ENCODE data around the gene CEP104.

- no peak for TF ChIP-seq EZH2 (IDR thresholded peaks at IDR 0.05; ENCODE audit: insufficient read depth, poor library complexity, severe bottlenecking)
- no peak for TF ChIP-seq EZH2phosphoT487 (IDR thresholded peaks at IDR 0.05; ENCODE audit: insufficient read depth, low read depth)
Observed at GRCh38 chr1:3787349-3787715, 69.7 kb downstream of the CEP104 start.
